HL-60/S4 treated with retinoic acid at 250 ng/mL for 4 days and 3 days (cell line): ENCODE data around the gene PAPPA.

Experiments
- in situ Hi-C: fragments of 300-500 bp; cut with MboI; formaldehyde crosslinking; loops from 2 replicates; pipeline ENCODE4 v1.7.0; 2022; ENCODE audit warnings: low sequenced_read_pairs

Gene PAPPA

GRCh38 chr9:116213693-116214047 lies 60.1 kb downstream of the PAPPA start:
- in situ Hi-C loops = no loop called here

DNA sequence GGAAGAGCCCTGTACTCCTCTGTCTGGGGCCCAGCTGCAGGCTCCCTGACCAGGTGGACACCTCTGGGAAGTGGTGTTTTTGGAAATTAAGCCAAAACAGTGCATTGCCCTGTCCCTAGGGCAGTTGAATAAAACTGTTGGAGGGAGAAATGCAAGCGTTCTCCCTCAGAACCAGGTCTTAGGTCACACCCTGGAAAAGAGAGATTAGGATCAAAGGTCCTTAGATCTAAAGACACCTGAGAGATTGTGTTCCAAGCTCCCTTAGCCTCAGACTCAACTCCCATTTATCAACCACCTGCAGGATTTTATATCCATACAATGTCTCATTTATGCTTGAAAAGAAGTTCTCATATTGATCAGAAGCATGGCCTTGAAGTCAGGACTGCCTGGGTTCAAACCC lies 64.8 kb downstream of the PAPPA start:
- in situ Hi-C loops = no loop called here

DNA sequence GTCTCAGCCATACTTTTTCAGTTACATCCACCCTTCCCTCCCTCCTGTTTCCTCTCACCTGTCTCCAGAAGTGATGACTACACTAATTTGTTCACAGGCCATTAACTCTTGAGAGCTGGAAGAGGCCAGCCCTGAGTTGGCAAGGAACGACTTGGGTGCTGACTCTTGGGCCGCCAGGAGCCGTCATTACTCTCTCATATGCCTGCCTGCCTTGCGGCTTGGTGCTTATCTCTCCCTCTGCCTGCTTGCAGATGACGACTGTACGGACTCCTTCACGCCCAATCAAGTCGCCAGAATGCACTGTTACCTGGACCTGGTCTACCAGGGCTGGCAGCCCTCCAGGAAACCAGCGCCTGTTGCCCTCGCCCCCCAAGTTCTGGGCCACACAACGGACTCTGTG lies 66.1 kb downstream of the PAPPA start:
- in situ Hi-C loops = no loop called here

DNA sequence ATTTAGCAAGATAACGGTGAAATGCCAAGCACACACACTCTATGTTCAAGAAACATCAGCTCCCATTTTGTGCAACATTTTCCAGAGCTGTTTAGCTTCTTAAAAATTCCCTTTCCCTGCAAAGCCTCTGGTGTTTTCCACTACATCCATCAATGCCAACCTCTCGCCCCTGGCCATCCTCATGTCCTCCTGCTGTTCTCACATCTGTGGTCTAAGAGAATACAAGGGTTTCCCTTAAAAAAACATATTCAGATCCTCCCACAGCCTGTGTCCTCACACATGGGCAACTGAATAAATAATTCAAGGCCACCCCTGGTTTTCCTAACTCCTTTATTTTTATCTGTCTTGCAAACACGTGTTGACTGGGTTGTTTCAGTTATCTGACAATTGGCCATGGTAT lies 70.3 kb downstream of the PAPPA start:
- in situ Hi-C loops = no loop called here

DNA sequence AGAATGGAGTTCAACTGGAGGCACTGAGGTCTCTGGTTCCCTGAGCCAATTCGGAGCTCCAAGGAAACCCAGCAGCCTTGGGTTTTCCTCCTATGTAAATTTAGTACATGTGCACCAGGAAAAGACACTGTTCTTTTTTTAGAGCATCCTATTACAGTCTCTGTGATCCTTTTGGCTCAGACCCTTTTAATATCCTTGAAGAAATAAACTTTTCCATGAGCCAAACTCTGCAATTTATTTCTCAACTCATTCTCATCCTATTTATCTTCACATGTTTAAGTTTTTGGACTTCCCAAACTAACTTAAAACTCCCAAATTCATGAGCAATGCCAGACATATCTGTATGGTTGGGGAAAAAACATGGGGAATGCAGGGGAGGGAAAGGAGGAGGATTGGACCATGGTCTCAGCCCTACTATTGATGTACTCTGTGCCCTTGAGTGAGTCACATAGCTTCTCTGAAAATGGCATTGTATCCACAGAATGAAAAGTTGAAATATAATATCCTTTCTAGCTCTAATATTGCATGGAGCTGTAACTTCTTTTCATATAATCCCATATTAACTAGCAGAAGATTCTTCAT lies 76.6 kb downstream of the PAPPA start:
- in situ Hi-C loops = no loop called here

- in situ Hi-C loops = no loop called here
These were observed 79.0 kb downstream of the PAPPA start for GRCh38 chr9:116232424-116233159.

GRCh38 chr9:116233160-116233530 lies 79.6 kb downstream of the PAPPA start:
- in situ Hi-C loops = no loop called here

GRCh38 chr9:116234081-116234480 lies 80.5 kb downstream of the PAPPA start:
- in situ Hi-C loops = no loop called here

DNA sequence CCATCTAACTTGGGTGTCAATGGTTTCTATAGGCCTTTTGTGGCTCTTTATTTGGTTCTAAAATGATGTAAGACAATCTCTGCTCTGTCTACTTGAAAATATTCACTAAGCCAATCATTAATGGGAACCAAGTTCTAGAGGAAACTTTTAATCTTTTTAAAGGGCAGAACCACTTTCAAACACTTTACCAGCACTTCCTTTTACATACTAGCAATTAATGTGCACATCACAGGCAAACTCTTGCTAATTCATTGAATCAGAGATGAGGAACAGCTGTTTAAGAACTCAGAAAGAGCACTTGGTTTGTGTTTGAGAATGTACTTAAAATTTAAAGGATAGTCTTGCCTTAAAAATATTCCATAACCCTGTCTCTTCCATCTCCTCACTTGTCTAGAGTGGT lies 83.4 kb downstream of the PAPPA start:
- in situ Hi-C loops = no loop called here

- in situ Hi-C loops = no loop called here
These were observed 83.9 kb downstream of the PAPPA start for GRCh38 chr9:116237456-116237855.

DNA sequence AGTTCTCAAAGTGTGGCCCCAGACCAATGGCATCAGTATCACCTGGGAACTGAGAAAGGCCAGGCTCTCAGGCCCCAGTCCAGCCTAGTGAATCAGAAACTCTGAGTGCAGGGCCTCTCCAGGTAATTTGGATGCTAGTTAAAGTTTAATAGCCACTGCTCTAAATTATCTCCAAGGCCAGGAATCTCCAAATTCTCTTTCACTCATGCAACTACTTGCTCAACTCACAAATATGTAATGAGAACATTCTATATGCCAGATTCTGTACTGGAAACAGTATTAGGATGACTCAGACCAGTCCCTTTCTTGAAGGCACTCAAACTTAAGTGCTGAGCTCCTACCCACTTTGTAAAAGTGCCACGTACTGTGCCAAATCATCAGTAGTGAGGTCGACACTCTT lies 84.6 kb downstream of the PAPPA start:
- in situ Hi-C loops = no loop called here

DNA sequence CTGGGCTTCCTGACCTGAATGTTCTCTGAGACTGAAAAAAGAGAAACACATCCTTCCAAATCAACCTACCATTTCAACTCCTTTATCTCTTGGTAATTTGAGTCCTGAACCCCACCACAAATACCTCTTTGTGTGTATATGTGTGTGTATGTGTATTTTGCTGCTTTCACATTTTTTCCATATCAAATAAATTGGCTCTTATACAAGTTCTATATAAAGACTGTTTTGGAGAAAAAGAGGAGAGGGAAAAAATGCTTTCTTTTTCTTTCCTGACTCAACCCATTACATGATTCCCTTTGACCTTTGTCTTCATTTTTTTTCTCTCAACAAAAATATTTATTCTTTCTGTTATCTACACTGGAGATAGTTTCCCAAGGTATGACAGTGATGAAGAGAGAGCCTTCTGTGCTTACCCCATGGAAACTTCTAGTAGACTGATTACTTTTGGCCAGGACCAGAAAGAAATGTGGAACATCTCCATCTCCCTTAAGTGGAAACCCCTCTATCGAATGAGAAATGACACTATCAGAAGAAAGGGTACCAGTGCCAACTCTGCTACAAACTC lies 85.3 kb downstream of the PAPPA start:
- in situ Hi-C loops = no loop called here

DNA sequence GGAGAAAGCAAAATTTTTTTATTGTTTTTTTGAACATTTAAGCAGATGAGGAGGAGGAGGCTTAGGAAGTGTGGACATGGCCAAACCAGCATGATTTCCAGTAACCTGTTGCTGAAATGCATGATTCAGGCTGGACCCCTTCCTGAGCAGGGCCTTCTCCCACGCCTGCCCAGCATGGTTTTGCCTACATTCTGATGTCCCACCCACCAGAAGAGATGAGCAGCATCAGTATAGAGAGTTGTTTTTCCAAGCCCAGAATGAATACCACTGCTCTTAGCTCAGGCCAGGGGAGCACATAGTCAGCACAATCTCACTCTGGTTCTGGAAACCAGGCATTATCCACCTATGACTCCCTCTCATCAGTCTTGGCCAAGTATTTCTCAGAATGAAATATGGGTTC lies 90.1 kb downstream of the PAPPA start:
- in situ Hi-C loops = no loop called here

DNA sequence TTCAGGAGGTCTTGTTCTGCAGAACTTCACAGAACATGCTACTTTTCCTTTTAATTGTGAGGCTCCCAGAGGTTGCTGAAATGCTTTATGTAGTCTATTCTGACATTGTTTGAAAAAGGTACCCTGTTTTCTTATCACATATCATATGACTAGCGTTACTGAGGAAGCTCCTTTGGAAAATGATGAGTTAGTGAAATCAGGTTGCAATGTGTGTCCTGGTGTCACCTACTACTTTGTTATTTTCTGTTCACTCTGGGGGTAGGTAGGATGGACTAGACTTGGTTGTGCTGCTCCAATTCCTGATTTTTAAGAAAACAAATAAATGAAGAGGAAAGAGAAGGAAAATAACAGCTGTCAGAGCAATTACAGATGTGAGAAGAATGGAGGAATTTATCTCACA lies 93.7 kb downstream of the PAPPA start:
- in situ Hi-C loops = no loop called here

DNA sequence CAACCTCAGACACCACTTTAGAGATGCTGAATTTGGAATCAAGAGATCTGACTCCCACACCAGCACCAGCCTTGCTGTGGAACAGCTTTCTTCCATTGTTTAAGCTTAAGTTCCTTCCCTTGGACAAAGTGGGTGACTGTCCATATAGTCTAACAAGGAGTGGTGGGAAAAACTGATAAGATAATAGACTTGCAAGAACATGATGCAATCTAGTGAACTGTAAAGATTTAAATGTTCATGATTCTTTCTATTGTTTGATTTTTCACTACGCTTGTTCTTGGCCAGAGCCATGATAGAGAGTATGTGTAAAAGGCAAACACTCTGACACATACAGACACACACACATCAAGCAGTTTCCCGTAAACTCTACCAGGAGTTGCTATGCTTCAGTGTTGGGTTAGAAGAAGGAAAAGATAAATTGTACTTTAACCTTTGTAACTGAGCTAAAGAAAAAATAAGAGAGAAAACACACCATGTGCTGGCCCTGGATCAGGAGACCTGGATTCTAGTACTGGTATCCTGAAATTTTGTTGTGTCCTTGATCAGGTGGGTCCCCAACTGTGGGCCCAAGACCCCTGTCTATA lies 94.3 kb downstream of the PAPPA start:
- in situ Hi-C loops = no loop called here

- in situ Hi-C loops = no loop called here
These were observed 97.3 kb downstream of the PAPPA start for GRCh38 chr9:116250891-116251290.

DNA sequence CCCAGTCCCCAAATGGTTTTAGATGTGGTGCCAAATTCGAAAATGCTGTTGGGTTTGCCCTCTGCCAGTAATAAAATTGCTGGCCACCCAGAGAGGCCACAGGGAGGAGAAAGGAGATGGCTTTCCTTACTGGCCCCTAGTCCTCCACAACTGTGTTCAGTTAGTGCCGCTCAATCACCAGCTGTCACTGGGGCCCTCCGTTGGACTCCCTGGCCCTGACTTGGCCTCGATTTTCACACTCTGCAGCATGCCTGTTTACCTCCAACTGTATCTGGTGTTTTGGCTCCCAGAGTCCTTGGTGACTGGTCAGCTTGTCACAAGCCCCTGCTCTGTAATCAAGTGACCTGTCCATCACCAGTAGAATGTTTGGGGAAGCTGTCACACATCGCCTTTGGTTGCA lies 97.8 kb downstream of the PAPPA start:
- in situ Hi-C loops = no loop called here

- in situ Hi-C loops = no loop called here
These were observed 106.9 kb downstream of the PAPPA start for GRCh38 chr9:116260531-116260930.

DNA sequence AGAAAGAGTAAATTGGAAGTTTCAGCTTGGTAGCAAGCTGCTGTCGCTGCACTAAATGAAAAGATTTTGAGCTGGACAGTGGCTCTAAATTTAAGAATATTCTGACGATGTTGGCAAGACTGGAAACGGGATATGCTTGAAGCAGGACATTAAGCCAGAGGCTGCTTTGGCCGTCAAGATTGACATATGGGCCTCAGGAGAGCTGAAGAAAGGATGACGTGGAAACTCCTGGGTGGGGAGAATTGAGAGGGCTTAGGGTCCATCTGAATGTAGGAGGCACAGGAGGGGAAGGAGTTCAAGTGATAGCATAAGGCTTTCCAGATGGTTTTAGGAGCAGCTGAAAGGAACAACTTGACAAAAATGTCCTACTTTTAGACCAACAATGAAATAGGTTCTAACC lies 108.9 kb downstream of the PAPPA start:
- in situ Hi-C loops = no loop called here

GRCh38 chr9:116264361-116264760 lies 110.8 kb downstream of the PAPPA start:
- in situ Hi-C loops = no loop called here

DNA sequence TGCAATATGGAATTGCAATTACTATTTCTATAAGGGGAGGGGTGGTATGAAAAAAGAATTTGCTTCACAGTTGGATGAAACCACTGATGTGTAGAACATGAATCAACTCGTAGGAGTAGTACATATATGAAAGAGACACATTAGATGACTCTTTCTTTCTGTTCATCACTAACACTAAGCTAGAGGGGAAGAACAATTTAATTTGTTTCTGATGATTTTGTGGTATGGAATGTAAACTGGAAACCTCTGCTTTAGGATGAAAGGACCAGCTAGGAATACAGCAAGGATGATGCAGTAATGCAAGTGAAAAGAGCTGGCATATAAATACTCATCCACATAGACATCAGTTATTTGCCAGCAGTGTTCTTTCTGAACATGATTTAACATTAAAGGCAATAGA lies 113.4 kb downstream of the PAPPA start:
- in situ Hi-C loops = no loop called here

GRCh38 chr9:116269250-116269649 lies 115.7 kb downstream of the PAPPA start:
- in situ Hi-C loops = no loop called here
